HEK293 (cell line): ENCODE data around the gene HCFC1.

Experiments
- GLIS2 ChIP-seq: fragments of 450-650 bp; formaldehyde crosslinking; IDR thresholded peaks from 2 replicates; pipeline ENCODE4 v1.5.1; 2016; ENCODE audit warnings: missing biosample characterization, missing genetic modification characterization
- HOXD13 ChIP-seq: sonication (generic); formaldehyde crosslinking; IDR thresholded peaks from 2 replicates; pipeline ENCODE4 v1.8.0; 2022; ENCODE audit warnings: missing genetic modification reagents, borderline replicate concordance
- WT1 ChIP-seq: fragments of 450-650 bp; formaldehyde crosslinking; IDR thresholded peaks from 2 replicates; pipeline ENCODE4 v1.5.1; 2016; ENCODE audit warnings: missing biosample characterization, missing genetic modification characterization
- YY2 ChIP-seq: fragments of 450-650 bp; formaldehyde crosslinking; IDR thresholded peaks from 2 replicates; pipeline ENCODE4 v1.5.1; 2016; ENCODE audit warnings: missing biosample characterization, missing genetic modification characterization
- ZBTB17 ChIP-seq: fragments of 450-650 bp; formaldehyde crosslinking; IDR thresholded peaks from 2 replicates; pipeline ENCODE4 v1.5.1; 2016; ENCODE audit warnings: missing biosample characterization, missing genetic modification characterization
- ZBTB20 ChIP-seq: fragments of 450-650 bp; formaldehyde crosslinking; IDR thresholded peaks from 2 replicates; pipeline ENCODE4 v1.5.1; 2016; ENCODE audit warnings: missing biosample characterization, missing genetic modification characterization
- ZFP37 ChIP-seq: fragments of 450-650 bp; formaldehyde crosslinking; IDR thresholded peaks from 2 replicates; pipeline ENCODE4 v1.5.1; 2016; ENCODE audit warnings: missing biosample characterization, missing genetic modification characterization
- ZNF10 ChIP-seq: fragments of 450-650 bp; formaldehyde crosslinking; IDR thresholded peaks from 2 replicates; pipeline ENCODE4 v1.5.1; 2017; ENCODE audit warnings: missing biosample characterization, missing genetic modification characterization
- ZNF121 ChIP-seq: fragments of 450-650 bp; formaldehyde crosslinking; IDR thresholded peaks from 2 replicates; pipeline ENCODE4 v1.5.1; 2016; ENCODE audit warnings: missing biosample characterization, missing genetic modification characterization
- ZNF292 ChIP-seq: fragments of 450-650 bp; formaldehyde crosslinking; IDR thresholded peaks from 2 replicates; pipeline ENCODE4 v1.5.1; 2016; ENCODE audit warnings: low read depth, missing biosample characterization, missing genetic modification characterization, borderline replicate concordance
- ZNF302 ChIP-seq: fragments of 450-650 bp; formaldehyde crosslinking; IDR thresholded peaks from 2 replicates; pipeline ENCODE4 v1.5.1; 2016; ENCODE audit warnings: missing biosample characterization, missing genetic modification characterization, low read depth
- ZNF341 ChIP-seq: fragments of 450-650 bp; formaldehyde crosslinking; IDR thresholded peaks from 2 replicates; pipeline ENCODE4; 2016; ENCODE audit warnings: low read depth, missing biosample characterization, missing genetic modification characterization
- ZNF354C ChIP-seq: fragments of 450-650 bp; formaldehyde crosslinking; IDR thresholded peaks from 2 replicates; pipeline ENCODE4 v1.5.1; 2016; ENCODE audit warnings: missing biosample characterization, missing genetic modification characterization, low read depth, borderline replicate concordance
- ZNF394 ChIP-seq: fragments of 450-650 bp; formaldehyde crosslinking; IDR thresholded peaks from 2 replicates; pipeline ENCODE4 v1.5.1; 2016; ENCODE audit warnings: missing biosample characterization, missing genetic modification characterization, mild to moderate bottlenecking, moderate library complexity, borderline replicate concordance
- ZNF549 ChIP-seq: fragments of 450-650 bp; IDR thresholded peaks from 2 replicates; pipeline ENCODE4 v1.5.1; 2018; ENCODE audit warnings: missing biosample characterization, missing genetic modification characterization, mild to moderate bottlenecking, inconsistent platforms, moderate library complexity
- ZNF596 ChIP-seq: fragments of 450-650 bp; IDR thresholded peaks from 2 replicates; pipeline ENCODE4 v1.5.0; 2018; ENCODE audit warnings: missing biosample characterization, mild to moderate bottlenecking, missing genetic modification characterization, moderate library complexity
- ZNF626 ChIP-seq: fragments of 450-650 bp; sonication (Bioruptor Pico); formaldehyde crosslinking; IDR thresholded peaks from 2 replicates; pipeline ENCODE4 v1.5.1; 2018; ENCODE audit warnings: missing biosample characterization, missing genetic modification characterization, inconsistent platforms
- ZNF747 ChIP-seq: fragments of 450-650 bp; formaldehyde crosslinking; IDR thresholded peaks from 2 replicates; pipeline ENCODE4 v1.5.1; 2016; ENCODE audit warnings: missing biosample characterization, missing genetic modification characterization
- ZSCAN16 ChIP-seq: fragments of 450-650 bp; formaldehyde crosslinking; IDR thresholded peaks from 2 replicates; pipeline ENCODE4 v1.5.1; 2016; ENCODE audit warnings: missing biosample characterization, missing genetic modification characterization
- TF ChIP-seq, protein P1 (sequence below): fragments of 450-650 bp; formaldehyde crosslinking; IDR thresholded peaks from 2 replicates; pipeline ENCODE4 v1.5.1; 2016; ENCODE audit warnings: missing biosample characterization, missing genetic modification characterization
- TF ChIP-seq, protein P2 (sequence below): fragments of 450-650 bp; formaldehyde crosslinking; IDR thresholded peaks from 2 replicates; pipeline ENCODE4 v1.5.1; 2016; ENCODE audit warnings: missing biosample characterization, missing genetic modification characterization
- TF ChIP-seq, protein P3 (sequence below): fragments of 450-650 bp; formaldehyde crosslinking; IDR thresholded peaks from 2 replicates; pipeline ENCODE4 v1.5.1; 2017; ENCODE audit warnings: missing biosample characterization, missing genetic modification characterization
- TF ChIP-seq, protein P4 (sequence below): fragments of 450-650 bp; formaldehyde crosslinking; IDR thresholded peaks from 2 replicates; pipeline ENCODE4 v1.5.1; 2016; ENCODE audit warnings: missing biosample characterization, missing genetic modification characterization
- TF ChIP-seq, protein P5 (sequence below): fragments of 450-650 bp; formaldehyde crosslinking; IDR thresholded peaks from 2 replicates; pipeline ENCODE4 v1.5.1; 2016; ENCODE audit warnings: missing biosample characterization, missing genetic modification characterization
- TF ChIP-seq, protein P6 (sequence below): fragments of 450-650 bp; IDR thresholded peaks from 2 replicates; pipeline ENCODE4 v1.5.1; 2018; ENCODE audit warnings: missing biosample characterization, mild to moderate bottlenecking, missing genetic modification characterization
- TF ChIP-seq, protein P7 (sequence below): fragments of 450-650 bp; formaldehyde crosslinking; IDR thresholded peaks from 2 replicates; pipeline ENCODE4 v1.5.1; 2016; ENCODE audit warnings: missing biosample characterization, missing genetic modification characterization, low read depth
- TF ChIP-seq, protein P8 (sequence below): fragments of 450-650 bp; IDR thresholded peaks from 2 replicates; pipeline ENCODE4 v1.5.1; 2018; ENCODE audit warnings: missing biosample characterization, missing genetic modification characterization

The HCFC1 gene

DNA sequence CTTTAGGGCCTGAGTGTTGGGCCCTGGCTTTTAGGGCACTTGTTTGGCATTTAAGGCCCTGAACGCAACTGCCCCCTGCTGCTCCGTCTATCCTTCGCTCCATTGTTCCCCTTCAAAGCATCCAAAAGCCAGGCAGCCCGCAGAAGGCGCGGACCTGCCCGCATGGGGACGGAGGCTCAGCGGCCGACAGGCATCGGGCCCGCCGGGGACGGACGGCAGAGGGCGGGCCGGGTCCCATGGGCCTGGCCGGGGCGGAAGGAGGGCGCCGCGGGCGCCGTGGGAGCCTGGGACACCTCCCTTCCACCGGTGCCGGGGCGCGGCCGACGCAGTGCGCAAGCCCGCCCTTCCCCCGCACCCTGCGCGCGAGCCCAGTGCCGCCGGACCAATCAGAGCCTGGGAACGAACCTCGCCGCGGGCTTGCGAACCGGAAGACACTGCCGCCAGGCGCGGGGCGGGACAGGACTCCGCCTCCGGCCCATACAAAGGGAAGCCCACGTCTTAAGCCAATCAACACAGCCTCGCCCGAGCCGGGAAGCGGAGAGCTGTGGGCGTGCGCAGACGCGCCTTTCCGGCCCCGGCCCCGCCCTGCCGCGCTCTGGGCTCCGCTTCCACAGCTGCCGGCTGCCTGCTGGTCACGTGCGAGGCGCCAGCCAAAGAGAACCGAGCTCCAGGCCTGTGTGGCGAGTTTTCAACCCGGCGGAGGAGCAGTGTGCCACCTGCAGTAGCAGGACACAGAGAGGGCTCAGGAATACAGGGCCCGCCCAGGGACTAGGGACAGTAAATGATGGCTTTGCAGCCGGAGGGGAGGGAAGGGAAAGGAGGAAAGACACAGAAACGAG is 43.5 kb downstream of the HCFC1 start (continued):
- TF ChIP-seq ZNF354C (no peak), HOXD13 (CRISPR knock-in tag) (no peak), ZNF626 (tag by site-specific recombination) (no peak), GLIS2 (tag by site-specific recombination) (peak; percentile 72; the same call in 1 of the 2 replicates), ZNF341 (peak; percentile 19), ZFP37 (no peak), ZBTB17 (tag by site-specific recombination) (peak; percentile 100), YY2 (tag by site-specific recombination) (no peak), ZNF394 (tag by site-specific recombination) (no peak), ZNF302 (tag by site-specific recombination) (no peak), ZSCAN16 (tag by site-specific recombination) (no peak), WT1 (tag by site-specific recombination) (no peak), ZNF747 (tag by site-specific recombination) (no peak), ZNF121 (tag by site-specific recombination) (peak; percentile 71), ZNF292 (no peak), ZNF596 (tag by site-specific recombination) (peak; percentile 71; the same call in 1 of the 2 replicates), ZNF10 (tag by site-specific recombination) (0 out of 2 replicates have a peak, but pooled peaks have one; percentile 45), ZBTB20 (tag by site-specific recombination) (peak; percentile 94), ZNF549 (tag by site-specific recombination) (no peak)
- TF ChIP-seq, protein P1, sequence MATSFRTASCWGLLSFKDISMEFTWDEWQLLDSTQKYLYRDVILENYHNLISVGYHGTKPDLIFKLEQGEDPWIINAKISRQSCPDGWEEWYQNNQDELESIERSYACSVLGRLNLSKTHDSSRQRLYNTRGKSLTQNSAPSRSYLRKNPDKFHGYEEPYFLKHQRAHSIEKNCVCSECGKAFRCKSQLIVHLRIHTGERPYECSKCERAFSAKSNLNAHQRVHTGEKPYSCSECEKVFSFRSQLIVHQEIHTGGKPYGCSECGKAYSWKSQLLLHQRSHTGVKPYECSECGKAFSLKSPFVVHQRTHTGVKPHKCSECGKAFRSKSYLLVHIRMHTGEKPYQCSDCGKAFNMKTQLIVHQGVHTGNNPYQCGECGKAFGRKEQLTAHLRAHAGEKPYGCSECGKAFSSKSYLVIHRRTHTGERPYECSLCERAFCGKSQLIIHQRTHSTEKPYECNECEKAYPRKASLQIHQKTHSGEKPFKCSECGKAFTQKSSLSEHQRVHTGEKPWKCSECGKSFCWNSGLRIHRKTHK (tag by site-specific recombination), result no peak
- TF ChIP-seq, protein P2, sequence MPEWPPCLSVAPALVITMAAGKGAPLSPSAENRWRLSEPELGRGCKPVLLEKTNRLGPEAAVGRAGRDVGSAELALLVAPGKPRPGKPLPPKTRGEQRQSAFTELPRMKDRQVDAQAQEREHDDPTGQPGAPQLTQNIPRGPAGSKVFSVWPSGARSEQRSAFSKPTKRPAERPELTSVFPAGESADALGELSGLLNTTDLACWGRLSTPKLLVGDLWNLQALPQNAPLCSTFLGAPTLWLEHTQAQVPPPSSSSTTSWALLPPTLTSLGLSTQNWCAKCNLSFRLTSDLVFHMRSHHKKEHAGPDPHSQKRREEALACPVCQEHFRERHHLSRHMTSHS, result no peak
- TF ChIP-seq, protein P3, sequence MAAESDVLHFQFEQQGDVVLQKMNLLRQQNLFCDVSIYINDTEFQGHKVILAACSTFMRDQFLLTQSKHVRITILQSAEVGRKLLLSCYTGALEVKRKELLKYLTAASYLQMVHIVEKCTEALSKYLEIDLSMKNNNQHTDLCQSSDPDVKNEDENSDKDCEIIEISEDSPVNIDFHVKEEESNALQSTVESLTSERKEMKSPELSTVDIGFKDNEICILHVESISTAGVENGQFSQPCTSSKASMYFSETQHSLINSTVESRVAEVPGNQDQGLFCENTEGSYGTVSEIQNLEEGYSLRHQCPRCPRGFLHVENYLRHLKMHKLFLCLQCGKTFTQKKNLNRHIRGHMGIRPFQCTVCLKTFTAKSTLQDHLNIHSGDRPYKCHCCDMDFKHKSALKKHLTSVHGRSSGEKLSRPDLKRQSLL (tag by site-specific recombination), result no peak; the same call in 1 of the 2 replicates
- TF ChIP-seq, protein P4, sequence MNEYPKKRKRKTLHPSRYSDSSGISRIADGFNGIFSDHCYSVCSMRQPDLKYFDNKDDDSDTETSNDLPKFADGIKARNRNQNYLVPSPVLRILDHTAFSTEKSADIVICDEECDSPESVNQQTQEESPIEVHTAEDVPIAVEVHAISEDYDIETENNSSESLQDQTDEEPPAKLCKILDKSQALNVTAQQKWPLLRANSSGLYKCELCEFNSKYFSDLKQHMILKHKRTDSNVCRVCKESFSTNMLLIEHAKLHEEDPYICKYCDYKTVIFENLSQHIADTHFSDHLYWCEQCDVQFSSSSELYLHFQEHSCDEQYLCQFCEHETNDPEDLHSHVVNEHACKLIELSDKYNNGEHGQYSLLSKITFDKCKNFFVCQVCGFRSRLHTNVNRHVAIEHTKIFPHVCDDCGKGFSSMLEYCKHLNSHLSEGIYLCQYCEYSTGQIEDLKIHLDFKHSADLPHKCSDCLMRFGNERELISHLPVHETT (tag by site-specific recombination), result no peak
- TF ChIP-seq, protein P5, sequence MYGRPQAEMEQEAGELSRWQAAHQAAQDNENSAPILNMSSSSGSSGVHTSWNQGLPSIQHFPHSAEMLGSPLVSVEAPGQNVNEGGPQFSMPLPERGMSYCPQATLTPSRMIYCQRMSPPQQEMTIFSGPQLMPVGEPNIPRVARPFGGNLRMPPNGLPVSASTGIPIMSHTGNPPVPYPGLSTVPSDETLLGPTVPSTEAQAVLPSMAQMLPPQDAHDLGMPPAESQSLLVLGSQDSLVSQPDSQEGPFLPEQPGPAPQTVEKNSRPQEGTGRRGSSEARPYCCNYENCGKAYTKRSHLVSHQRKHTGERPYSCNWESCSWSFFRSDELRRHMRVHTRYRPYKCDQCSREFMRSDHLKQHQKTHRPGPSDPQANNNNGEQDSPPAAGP, result no peak
- TF ChIP-seq, protein P6, sequence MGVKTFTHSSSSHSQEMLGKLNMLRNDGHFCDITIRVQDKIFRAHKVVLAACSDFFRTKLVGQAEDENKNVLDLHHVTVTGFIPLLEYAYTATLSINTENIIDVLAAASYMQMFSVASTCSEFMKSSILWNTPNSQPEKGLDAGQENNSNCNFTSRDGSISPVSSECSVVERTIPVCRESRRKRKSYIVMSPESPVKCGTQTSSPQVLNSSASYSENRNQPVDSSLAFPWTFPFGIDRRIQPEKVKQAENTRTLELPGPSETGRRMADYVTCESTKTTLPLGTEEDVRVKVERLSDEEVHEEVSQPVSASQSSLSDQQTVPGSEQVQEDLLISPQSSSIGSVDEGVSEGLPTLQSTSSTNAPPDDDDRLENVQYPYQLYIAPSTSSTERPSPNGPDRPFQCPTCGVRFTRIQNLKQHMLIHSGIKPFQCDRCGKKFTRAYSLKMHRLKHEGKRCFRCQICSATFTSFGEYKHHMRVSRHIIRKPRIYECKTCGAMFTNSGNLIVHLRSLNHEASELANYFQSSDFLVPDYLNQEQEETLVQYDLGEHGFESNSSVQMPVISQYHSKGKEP (tag by site-specific recombination), result no peak; the same call in 1 of the 2 replicates
- TF ChIP-seq, protein P7, sequence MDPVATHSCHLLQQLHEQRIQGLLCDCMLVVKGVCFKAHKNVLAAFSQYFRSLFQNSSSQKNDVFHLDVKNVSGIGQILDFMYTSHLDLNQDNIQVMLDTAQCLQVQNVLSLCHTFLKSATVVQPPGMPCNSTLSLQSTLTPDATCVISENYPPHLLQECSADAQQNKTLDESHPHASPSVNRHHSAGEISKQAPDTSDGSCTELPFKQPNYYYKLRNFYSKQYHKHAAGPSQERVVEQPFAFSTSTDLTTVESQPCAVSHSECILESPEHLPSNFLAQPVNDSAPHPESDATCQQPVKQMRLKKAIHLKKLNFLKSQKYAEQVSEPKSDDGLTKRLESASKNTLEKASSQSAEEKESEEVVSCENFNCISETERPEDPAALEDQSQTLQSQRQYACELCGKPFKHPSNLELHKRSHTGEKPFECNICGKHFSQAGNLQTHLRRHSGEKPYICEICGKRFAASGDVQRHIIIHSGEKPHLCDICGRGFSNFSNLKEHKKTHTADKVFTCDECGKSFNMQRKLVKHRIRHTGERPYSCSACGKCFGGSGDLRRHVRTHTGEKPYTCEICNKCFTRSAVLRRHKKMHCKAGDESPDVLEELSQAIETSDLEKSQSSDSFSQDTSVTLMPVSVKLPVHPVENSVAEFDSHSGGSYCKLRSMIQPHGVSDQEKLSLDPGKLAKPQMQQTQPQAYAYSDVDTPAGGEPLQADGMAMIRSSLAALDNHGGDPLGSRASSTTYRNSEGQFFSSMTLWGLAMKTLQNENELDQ, result no peak
- TF ChIP-seq, protein P8, sequence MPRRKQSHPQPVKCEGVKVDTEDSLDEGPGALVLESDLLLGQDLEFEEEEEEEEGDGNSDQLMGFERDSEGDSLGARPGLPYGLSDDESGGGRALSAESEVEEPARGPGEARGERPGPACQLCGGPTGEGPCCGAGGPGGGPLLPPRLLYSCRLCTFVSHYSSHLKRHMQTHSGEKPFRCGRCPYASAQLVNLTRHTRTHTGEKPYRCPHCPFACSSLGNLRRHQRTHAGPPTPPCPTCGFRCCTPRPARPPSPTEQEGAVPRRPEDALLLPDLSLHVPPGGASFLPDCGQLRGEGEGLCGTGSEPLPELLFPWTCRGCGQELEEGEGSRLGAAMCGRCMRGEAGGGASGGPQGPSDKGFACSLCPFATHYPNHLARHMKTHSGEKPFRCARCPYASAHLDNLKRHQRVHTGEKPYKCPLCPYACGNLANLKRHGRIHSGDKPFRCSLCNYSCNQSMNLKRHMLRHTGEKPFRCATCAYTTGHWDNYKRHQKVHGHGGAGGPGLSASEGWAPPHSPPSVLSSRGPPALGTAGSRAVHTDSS (tag by site-specific recombination), result no peak; the same call in 1 of the 2 replicates
